ENCODE data around the gene IGSF22.

IGSF22 gene

GRCh38 chr11:18704045-18704645 lies 21.8 kb downstream of the IGSF22 start (continued):
- TF ChIP-seq ZEB2 (tag by site-specific recombination; IDR thresholded peaks at IDR 0.05) = no peak

GRCh38 chr11:18703001-18703763 lies 22.8 kb downstream of the IGSF22 start:
- ChIA-PET POLR2A (interaction anchor here (1.7 kb wide), 1 partner anchor 69 kb away, joined by 4 read pairs; the partner anchor contains the start of gene SPTY2D1), CTCF (interaction anchor here (0.6 to 1.6 kb wide), 4 partner anchors 10 to 140 kb away, joined by 3 to 7 read pairs (median 3); no protein-coding TSS in a partner anchor)
- Histone ChIP-seq H3K4me3 (ENCODE audit: low read depth, low read length) (no peak overlapping the region), H3K9me3 (ENCODE audit: control insufficient read depth, insufficient read depth, low read depth, low read length) (no peaks in the 10 kb centered on the region), H3K4me1 (ENCODE audit: control insufficient read depth, insufficient read depth, low read length) (no peaks in the 10 kb centered on the region), H3K36me3 (ENCODE audit: control insufficient read depth in 2 of 2, insufficient read depth in 1 of 2, low read length in 2 of 2) (no peaks in the 10 kb centered on the region), H3K27ac (ENCODE audit: extremely low read depth, low read depth, low read length) (no peak overlapping the region)
- TF ChIP-seq ZNF623 (tag by site-specific recombination; IDR thresholded peaks at IDR 0.05) (no peak), GLIS1 (tag by site-specific recombination; IDR thresholded peaks at IDR 0.05) (peak; percentile 63)

DNA sequence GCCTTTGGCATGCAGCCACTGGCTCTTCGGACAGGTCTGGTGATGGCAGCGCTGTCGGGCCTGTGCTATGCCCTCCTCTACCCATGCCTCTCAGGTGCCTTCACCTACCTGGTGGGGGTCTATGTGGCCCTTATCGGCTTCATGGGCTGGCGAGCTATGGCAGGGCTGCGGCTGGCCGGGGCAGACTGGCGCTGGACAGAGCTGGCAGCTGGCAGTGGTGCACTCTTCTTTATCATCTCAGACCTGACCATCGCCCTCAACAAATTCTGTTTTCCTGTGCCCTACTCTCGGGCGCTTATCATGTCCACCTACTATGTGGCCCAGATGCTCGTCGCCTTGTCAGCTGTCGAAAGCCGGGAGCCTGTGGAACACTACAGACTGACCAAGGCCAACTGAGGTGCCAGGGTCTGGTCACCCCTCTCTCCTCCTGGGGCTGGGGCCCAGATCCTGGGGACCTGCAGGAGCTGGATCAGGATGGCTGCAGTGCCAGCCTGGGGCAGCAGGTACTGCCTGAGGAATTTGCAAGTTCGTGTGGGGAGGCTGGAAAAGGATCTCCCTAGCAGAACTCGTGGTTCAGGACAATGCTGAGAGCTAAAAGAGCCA lies 24.3 kb downstream of the IGSF22 start:
- H3K27ac ChIP-seq (ENCODE audit: extremely low read depth, low read depth, low read length) = no peak overlapping the region
- TF ChIP-seq ZNF266 (tag by site-specific recombination; IDR thresholded peaks at IDR 0.05; ENCODE audit: low read depth) = no peak
- TF ChIP-seq ZNF561 (tag by site-specific recombination; IDR thresholded peaks at IDR 0.05; ENCODE audit: borderline replicate concordance) = no peak
- TF ChIP-seq ZNF660 (tag by site-specific recombination; IDR thresholded peaks at IDR 0.05) = no peak
- no peak for TF ChIP-seq ZNF548 (tag by site-specific recombination; IDR thresholded peaks at IDR 0.05)
- TF ChIP-seq YY1 (tag by site-specific recombination; IDR thresholded peaks at IDR 0.05) = no peak
- TF ChIP-seq ZNF558 (tag by site-specific recombination; IDR thresholded peaks at IDR 0.05) = no peak
- no peak for TF ChIP-seq ZNF19 (tag by site-specific recombination; IDR thresholded peaks at IDR 0.05; ENCODE audit: low read depth)
- TF ChIP-seq GFI1B (tag by site-specific recombination; IDR thresholded peaks at IDR 0.05) = no peak
- no peak for TF ChIP-seq ZNF10 (tag by site-specific recombination; IDR thresholded peaks at IDR 0.05)
- TF ChIP-seq OVOL3 (tag by site-specific recombination; IDR thresholded peaks at IDR 0.05) = no peak
- no peak for TF ChIP-seq ZNF624 (tag by site-specific recombination; IDR thresholded peaks at IDR 0.05)
- TF ChIP-seq ZNF843 (tag by site-specific recombination; IDR thresholded peaks at IDR 0.05) = no peak
- no peak for TF ChIP-seq ZBTB20 (tag by site-specific recombination; IDR thresholded peaks at IDR 0.05)
- no peak for TF ChIP-seq ZBTB21 (tag by site-specific recombination; IDR thresholded peaks at IDR 0.05)
- ChIA-PET CTCF (interaction anchor here (1.1 to 1.2 kb wide), 2 partner anchors 30 to 62 kb away, joined by 3 to 6 read pairs; no protein-coding TSS in a partner anchor), POLR2A (interaction anchor here (0.6 kb wide), 1 partner anchor 11 kb away, joined by 3 read pairs; no protein-coding TSS in a partner anchor)
- no peaks in the 10 kb centered on the region for H3K36me3 ChIP-seq (ENCODE audit: control insufficient read depth in 2 of 2, insufficient read depth in 1 of 2, low read length in 2 of 2)
- no peaks in the 10 kb centered on the region for H3K9me3 ChIP-seq (ENCODE audit: control insufficient read depth, insufficient read depth, low read depth, low read length)
- no peaks in the 10 kb centered on the region for H3K4me1 ChIP-seq (ENCODE audit: control insufficient read depth, insufficient read depth, low read length)
- H3K4me3 ChIP-seq (ENCODE audit: low read depth, low read length) = no peak overlapping the region

- no peaks in the 10 kb centered on the region for H3K36me3 ChIP-seq (ENCODE audit: control insufficient read depth in 2 of 2, insufficient read depth in 1 of 2, low read length in 2 of 2)
- no peak overlapping the region for H3K27ac ChIP-seq (ENCODE audit: extremely low read depth, low read depth, low read length)
- CTCF ChIA-PET = interaction anchor here (1.2 kb wide), 1 partner anchor 30 kb away, joined by 6 read pairs; no protein-coding TSS in a partner anchor
- no peak overlapping the region for H3K4me3 ChIP-seq (ENCODE audit: low read depth, low read length)
- POLR2A ChIA-PET = no interaction called here
- H3K9me3 ChIP-seq (ENCODE audit: control insufficient read depth, insufficient read depth, low read depth, low read length) = no peaks in the 10 kb centered on the region
- no peaks in the 10 kb centered on the region for H3K4me1 ChIP-seq (ENCODE audit: control insufficient read depth, insufficient read depth, low read length)
- no peak for TF ChIP-seq ZNF645 (tag by site-specific recombination; IDR thresholded peaks at IDR 0.05)
- TF ChIP-seq ZNF501 (tag by site-specific recombination; IDR thresholded peaks at IDR 0.05) = no peak
- no peak for TF ChIP-seq ZNF211 (tag by site-specific recombination; IDR thresholded peaks at IDR 0.05; ENCODE audit: low read depth)
- no peak for TF ChIP-seq PRDM10 (tag by site-specific recombination; IDR thresholded peaks at IDR 0.05)
- TF ChIP-seq ZNF274 (IDR thresholded peaks at IDR 0.05; ENCODE audit: low read length) = no peak
- no peak for TF ChIP-seq ZNF274 (tag by site-specific recombination; IDR thresholded peaks at IDR 0.05; ENCODE audit: borderline replicate concordance)
- TF ChIP-seq ZNF416 (tag by site-specific recombination; IDR thresholded peaks at IDR 0.05) = no peak
- no peak for TF ChIP-seq SP7 (tag by site-specific recombination; IDR thresholded peaks at IDR 0.05)
- TF ChIP-seq ZNF596 (tag by site-specific recombination; IDR thresholded peaks at IDR 0.05) = no peak
Observed at GRCh38 chr11:18700872-18701271, 25.1 kb downstream of the IGSF22 start.
